CD4-positive, alpha-beta T cell (primary cell): ENCODE measurements around the gene PRR11. TPM values are rescaled to one million over a fixed set of nuclear protein-coding genes. Genes with fewer than 3 reads are reported as not detected.

Experiments used
- ATAC-seq: fragments of 200-7000 bp; cut with Tn5 transposase; one replicate; pipeline ENCODE4 v1.10.0; 2022; ENCODE audit warnings: mild to moderate bottlenecking; ENCODE audit not compliant: poor library complexity
- CTCF ChIA-PET: fragments of 350-600 bp; sonication (Branson Sonifier 250); formaldehyde crosslinking; loops from one replicate; lab custom pipeline; 2021; ENCODE audit warnings: antibody characterized with exemption, inconsistent platforms; lab: Charles Lee
- POLR2A ChIA-PET: fragments of 350-600 bp; sonication (Branson Sonifier 250); formaldehyde crosslinking; loops from one replicate; lab custom pipeline; 2021; ENCODE audit warnings: antibody characterized with exemption, inconsistent platforms; lab: Charles Lee
- DNase-seq, 14 experiments: peaks; one replicate each; pipeline ENCODE4 v3.0.0-alpha.2; 2013 to 2020; ENCODE audit warnings: mixed read lengths in 2 of 14
- H3K27ac ChIP-seq, 2 donors: one replicate each; pipeline versions ENCODE4 v1.5.1 to v1.7.0; 2013; ENCODE audit warnings: low read length in 2 of 2, low read depth in 1 of 2, mild to moderate bottlenecking in 1 of 2
- H3K27me3 ChIP-seq, 2 experiments: 1 replicate in 1 of 2; 2 replicates in 1 of 2; pipeline versions ENCODE4 v1.6.1 to v1.7.0; 2013; ENCODE audit warnings: low read length in 2 of 2, control low read depth in 1 of 2, mild to moderate bottlenecking in 1 of 2, moderate library complexity in 1 of 2; ENCODE audit not compliant: insufficient read depth in 2 of 2, control insufficient read depth in 1 of 2
- H3K36me3 ChIP-seq: one replicate; pipeline ENCODE4 v1.6.1; 2013; ENCODE audit warnings: low read length, control low read depth; ENCODE audit not compliant: insufficient read depth
- H3K4me1 ChIP-seq: one replicate; pipeline ENCODE4 v1.6.1; 2013; ENCODE audit warnings: low read length, control low read depth; ENCODE audit not compliant: insufficient read depth
- H3K4me3 ChIP-seq: one replicate; pipeline ENCODE4 v1.5.1; 2013; ENCODE audit warnings: mild to moderate bottlenecking, low read length, moderate library complexity
- H3K9me3 ChIP-seq, 2 experiments: 1 replicate in 1 of 2; 2 replicates in 1 of 2; pipeline versions ENCODE4 v1.6.1 to v1.7.0; 2013; ENCODE audit warnings: low read length in 2 of 2, mild to moderate bottlenecking in 2 of 2, control low read depth in 1 of 2, moderate library complexity in 1 of 2; ENCODE audit not compliant: control insufficient read depth in 1 of 2, insufficient read depth in 1 of 2
- H3K27ac Mint-ChIP-seq: one replicate; pipeline ENCODE4 v1.8.0; 2020; ENCODE audit warnings: mixed read lengths
- H3K27me3 Mint-ChIP-seq: one replicate; pipeline ENCODE4 v1.8.0; 2021; ENCODE audit warnings: mixed read lengths
- H3K36me3 Mint-ChIP-seq: one replicate; pipeline ENCODE4 v1.8.0; 2021; ENCODE audit warnings: low read depth, mixed read lengths
- H3K4me1 Mint-ChIP-seq: one replicate; pipeline ENCODE4 v1.8.0; 2021; ENCODE audit warnings: low read depth, mixed read lengths
- H3K4me3 Mint-ChIP-seq: one replicate; pipeline ENCODE4 v1.8.0; 2020; ENCODE audit warnings: mild to moderate bottlenecking, mixed read lengths
- H3K9me3 Mint-ChIP-seq: one replicate; pipeline ENCODE4 v1.8.0; 2020; ENCODE audit warnings: mixed read lengths
- CTCF ChIP-seq: fragments of 200-600 bp; IDR thresholded peaks from one replicate; pipeline ENCODE4 v1.8.0; 2022; ENCODE audit warnings: antibody characterized with exemption, mild to moderate bottlenecking
- intact Hi-C, 2 experiments: fragments of 100-400 bp; cut with DNase I in 1 of 2; cut with micrococcal nuclease in 1 of 2; formaldehyde crosslinking; loops; one replicate each; pipeline versions ENCODE4 v1.15.1 to v1.9.0; 2023 to 2025; cut with DNase I, micrococcal nuclease
- microRNA-seq: library from miRNA; unstranded; fragments of <30 nt; microRNA quantifications from one replicate; pipeline ENCODE4 v1.2.0, GENCODE V29; 2021; ENCODE audit warnings: borderline microRNAs expressed, borderline replicate concordance
- total RNA-seq, 174 experiments: library from RNA in 2 of 174; stranded (reverse) in 2 of 174; gene quantifications; one replicate each; pipeline ENCODE4 v1.2.3 and lab custom pipeline; 2021 to 2026

PRR11 gene
- total RNA-seq, 2 experiments from 2014 or later: 0.69 to 0.92 TPM

DNA sequence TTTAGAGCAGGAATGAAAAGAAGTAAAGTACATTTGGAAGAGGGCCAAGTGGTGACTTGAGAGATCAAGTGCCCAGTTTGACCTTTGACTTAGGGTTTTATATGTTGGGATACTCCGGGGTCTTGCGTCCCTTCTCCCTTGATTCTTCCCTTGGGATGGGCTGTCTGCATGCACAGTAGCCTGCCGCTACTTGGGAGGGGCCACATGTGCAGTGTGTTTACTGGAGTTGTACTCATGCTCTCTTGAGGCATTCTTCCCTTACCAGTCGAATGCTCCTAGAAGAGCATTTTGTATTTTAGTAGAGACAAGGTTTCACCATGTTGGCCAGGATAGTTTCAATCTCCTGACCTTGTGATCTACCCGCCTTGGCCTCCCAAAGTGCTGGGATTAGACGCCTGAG is 88.5 kb downstream of the PRR11 start:
- DNase-seq: no peak
- no peaks in the 10 kb centered on the region for H3K4me1 ChIP-seq
- no peak overlapping the region for H3K27ac Mint-ChIP-seq
- no peaks in the 10 kb centered on the region for H3K9me3 Mint-ChIP-seq
- H3K36me3 Mint-ChIP-seq: peaks cover 15% of the 10 kb centered on the region
- H3K27me3 Mint-ChIP-seq: no peaks in the 10 kb centered on the region
- TF ChIP-seq CTCF: no peak
- H3K4me3 Mint-ChIP-seq: no peak overlapping the region
- no peak for ATAC-seq
- no peaks in the 10 kb centered on the region for H3K27me3 ChIP-seq
- H3K9me3 ChIP-seq: no peaks in the 10 kb centered on the region
- ChIA-PET CTCF (no interaction called here), POLR2A (no interaction called here)
- H3K4me3 ChIP-seq: no peak overlapping the region
- H3K36me3 ChIP-seq: no peaks in the 10 kb centered on the region
- intact Hi-C loops: no loop called here
- H3K4me1 Mint-ChIP-seq: no peaks in the 10 kb centered on the region
- no peak overlapping the region for H3K27ac ChIP-seq

Small RNA genes within 50 kb of the gene (microRNA-seq; reads per million reads assigned to microRNA genes)
- gene MIR301A (16.3 reads per million, percentile 47 among the genes with 10 or more reads in this experiment), gene MIR454 (1,006 reads per million, percentile 84 among the genes with 10 or more reads in this experiment)

Other genes starting within 250 kb of the PRR11 start
- gene TRIM37, start 48.9 kb upstream of the PRR11 start, total RNA-seq: 10 to 100 TPM; 16.8 to 18.0 TPM
- gene SKA2, start 560 bp upstream of the PRR11 start, total RNA-seq: 1 to 10 TPM; 5.2 to 7.7 TPM
- gene SMG8, start 54.3 kb downstream of the PRR11 start, total RNA-seq: 10 to 100 TPM; 15.3 to 16.8 TPM
- gene GDPD1, start 64.8 kb downstream of the PRR11 start, total RNA-seq: 1 to 10 TPM; 2.0 to 2.3 TPM
- 10 to 100 TPM; 69.1 to 71.6 TPM for gene YPEL2, start 175.9 kb downstream of the PRR11 start, total RNA-seq